ENCODE data around the gene STT3B.

STT3B gene

GRCh38 chr3:31516757-31517156, 16.0 kb upstream of the STT3B start:
- DNase-seq (ENCODE audit: low read depth, low spot score) = no peak

DNA sequence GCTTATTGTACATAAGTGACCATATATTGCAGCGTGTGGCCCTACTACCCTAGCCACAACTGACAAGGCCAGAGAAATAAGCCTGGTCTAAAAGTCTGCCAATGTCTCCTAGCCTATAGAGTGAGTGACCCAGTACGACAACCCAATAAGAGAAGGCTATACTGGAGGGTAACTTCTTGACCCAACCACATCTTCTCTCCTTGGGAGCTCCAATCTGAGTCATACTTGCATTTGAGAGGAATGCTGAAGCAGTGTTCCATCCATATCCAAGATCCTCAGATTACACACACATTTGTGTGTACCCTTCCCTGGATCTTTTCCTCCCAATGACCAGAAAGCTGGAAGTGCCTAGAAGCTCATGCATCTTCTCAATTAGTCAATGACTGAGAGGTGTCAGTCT, 11.3 kb upstream of the STT3B start:
- DNase-seq (ENCODE audit: low read depth, low spot score) = no peak

DNA sequence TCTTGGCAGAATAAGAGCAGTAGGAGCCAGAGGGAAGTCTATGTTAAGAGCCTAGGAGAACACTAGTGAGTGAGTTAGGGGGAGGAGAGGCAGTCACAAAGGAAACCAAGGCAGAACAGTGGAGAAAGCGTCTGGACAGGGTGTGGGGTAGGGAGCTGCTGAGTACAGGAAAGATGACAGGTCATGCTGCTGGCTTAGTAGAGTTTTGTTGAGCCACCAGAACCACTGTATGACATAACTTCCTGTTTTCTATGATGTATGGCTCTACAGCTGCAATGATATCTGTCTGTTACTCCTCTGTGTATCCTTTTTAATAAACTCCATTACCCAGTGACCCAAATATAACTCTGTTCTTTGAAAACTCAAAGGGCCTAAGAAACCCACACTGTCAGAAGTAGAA, 10.6 kb upstream of the STT3B start:
- no peak for DNase-seq (ENCODE audit: low read depth, low spot score)

- DNase-seq (ENCODE audit: low read depth, low spot score) = no peak
Observed at GRCh38 chr3:31523543-31523942, 9.2 kb upstream of the STT3B start.

GRCh38 chr3:31525532-31525931, 7.2 kb upstream of the STT3B start:
- no peak for DNase-seq (ENCODE audit: low read depth, low spot score)

DNA sequence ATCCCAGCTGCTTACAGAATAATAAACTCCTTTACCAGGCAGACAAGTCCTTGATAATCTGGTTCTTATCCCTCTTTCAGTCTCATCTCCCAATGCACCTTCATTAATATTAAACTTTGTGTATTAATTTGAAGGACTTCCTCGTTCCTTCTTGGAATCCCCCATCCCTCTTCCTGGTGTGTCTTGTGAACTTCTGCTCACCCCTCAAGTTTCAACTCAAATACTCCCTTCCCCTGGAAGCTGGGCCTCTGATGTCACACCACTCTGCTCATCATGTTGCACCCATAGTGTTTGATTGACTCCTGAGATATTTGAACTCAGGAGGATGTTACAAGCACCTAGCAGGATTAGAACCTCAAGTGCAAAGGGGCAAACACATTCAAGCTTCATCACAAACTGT, 3.3 kb upstream of the STT3B start:
- no peak for DNase-seq (ENCODE audit: low read depth, low spot score)

DNA sequence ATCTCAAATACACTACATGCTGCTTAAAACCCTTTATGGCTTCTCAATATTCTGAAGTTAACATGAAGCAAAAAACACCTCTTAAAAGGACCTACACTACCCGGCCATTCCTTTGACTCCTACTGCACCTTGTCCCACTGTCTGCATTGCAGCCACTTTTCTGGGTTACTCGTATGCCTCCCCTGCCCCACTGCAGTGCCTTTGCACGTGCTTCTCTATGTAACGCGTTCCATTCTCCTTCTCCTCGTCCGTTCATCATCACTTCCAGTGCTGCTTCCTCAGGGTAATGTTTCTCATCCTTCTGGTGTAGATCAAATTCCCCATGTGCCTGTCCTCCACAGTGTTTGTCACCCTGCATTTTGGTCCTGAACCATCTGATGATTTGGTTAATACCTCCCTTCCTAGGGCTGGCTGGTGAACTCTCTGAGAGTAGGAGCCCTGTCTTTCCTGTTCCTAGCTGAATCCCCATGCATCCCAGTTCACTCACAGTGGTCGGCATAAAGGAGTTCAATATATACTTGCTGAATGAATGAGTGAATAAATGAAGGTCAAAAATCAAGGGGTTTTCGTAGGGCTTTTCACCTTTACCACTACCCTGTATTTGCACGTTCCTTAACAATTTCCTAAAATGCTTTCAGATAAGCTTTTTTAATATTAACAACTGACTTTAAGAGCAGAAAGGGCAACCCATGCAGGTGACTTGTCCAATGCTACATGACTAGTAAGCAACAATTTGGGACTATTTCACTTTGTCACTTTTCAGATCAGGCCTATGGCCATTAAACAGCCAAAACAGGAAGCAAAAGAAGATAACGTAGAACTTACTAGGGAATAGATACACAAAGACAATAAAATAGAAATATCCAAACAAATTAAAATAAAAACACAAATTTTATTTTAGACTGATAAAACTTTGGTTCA, 2.4 kb upstream of the STT3B start:
- no peak for DNase-seq (ENCODE audit: low read depth, low spot score)

DNA sequence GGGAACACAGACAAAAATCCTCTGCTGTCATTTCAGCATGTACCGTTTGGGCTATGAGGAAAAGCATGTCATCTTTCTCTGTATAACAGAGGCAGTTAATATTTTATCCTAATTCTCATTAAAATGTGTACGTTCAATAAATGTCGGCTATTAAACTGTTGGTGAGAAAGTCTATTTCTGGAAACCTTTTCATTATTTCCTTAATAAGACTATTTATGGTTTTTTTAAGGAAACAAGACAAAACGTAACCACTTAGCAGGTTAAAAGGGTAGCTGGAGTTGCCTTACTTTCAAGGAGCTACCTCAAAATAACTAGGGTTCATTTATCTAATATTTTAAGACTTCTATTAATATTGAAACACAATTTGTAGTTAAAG, 1.8 kb upstream of the STT3B start:
- DNase-seq (ENCODE audit: low read depth, low spot score) = no peak

- DNase-seq (ENCODE audit: low read depth, low spot score) = no peak
Observed at GRCh38 chr3:31531452-31531991, 1.2 kb upstream of the STT3B start.

DNA sequence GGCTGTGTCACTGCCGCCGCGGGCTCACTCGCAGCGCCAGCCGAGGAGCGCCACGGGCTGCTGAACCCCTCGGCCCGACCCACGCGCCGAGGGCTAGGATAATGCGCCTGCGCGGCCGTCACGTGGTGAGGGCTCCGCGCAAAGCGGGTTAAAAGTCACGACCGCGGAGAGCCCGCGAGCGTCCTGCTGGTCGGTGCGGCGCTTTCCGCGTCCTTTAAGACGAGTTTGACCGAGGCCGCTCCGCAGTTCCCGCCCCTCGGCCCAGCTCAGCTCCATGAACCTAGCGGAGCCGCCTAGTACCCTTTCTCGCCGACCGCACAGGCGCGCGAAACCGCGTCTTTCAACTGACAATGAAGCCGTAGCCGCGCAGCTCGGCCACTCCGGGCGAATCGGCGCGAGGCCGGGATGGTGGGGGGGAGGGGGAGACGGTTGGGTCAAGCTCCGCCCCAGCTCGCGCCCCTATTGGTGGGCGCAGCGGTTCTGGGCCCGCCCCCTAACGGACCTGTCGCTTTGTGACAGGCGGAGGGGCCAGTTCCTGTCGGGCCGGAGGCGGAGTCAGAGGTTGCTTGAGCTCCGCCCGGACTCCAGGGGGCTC, 636 bp upstream of the STT3B start:
- peak; percentile 97 for DNase-seq (ENCODE audit: low read depth, low spot score)

- peak; percentile 22 for DNase-seq (ENCODE audit: low read depth, low spot score)
Observed at GRCh38 chr3:31533169-31534064, 692 bp downstream of the STT3B start.

DNA sequence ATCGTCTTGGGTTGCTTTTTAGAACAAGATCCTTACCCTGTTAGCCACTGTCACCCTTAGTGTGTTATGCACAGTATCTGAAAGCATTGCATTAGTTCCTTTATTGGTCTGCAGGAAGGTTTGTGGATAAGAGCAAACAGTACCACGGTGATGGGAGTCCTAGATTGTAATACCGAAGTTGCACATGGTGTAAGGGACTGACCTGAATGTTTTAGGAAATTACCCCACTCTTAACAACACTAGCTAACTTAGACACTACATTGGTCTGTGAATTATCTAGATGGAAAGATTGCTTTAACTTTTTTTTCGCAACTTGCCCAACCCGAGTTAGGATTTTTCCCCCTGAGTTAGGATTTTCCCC, 1.3 kb downstream of the STT3B start:
- DNase-seq (ENCODE audit: low read depth, low spot score) = no peak

DNA sequence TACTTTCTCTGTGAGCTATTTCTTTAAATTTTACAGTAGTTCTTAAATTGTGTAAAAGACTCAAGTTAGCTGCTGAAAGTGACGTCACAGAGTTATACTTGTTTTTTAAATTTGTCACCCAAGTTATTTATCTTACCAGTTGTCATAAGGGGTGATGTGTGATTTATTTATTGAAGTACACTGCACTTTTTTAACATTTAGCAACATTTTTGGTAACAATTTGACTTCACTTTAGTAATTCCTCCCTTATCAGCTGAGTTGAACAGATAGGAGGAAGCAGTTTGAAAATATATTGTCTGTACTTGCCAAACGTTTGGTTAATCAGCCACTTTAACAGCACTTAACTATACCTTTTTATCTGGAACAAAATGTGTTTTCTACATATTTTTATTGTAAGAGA, 3.8 kb downstream of the STT3B start:
- no peak for DNase-seq (ENCODE audit: low read depth, low spot score)

DNA sequence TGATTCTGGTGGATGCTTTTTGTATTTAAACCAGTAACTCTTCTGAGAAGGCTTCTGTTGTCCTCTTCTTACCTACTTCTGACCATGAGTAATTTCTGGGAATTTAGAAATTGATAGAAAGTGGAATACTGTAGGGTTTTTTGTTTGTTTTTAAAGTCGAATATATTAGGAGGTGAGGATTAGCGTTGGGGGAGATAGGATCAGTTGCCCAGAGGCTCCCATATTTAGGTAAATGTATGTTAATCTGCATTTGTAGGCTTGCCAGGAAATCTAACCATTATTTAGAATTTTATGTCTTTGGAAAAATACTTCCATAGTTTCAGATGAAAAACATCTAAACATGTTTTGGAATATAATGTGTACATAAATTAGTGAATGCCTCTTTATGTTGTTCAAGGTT, 6.1 kb downstream of the STT3B start:
- DNase-seq (ENCODE audit: low read depth, low spot score) = no peak

- no peak for DNase-seq (ENCODE audit: low read depth, low spot score)
Observed at GRCh38 chr3:31539275-31539674, 6.5 kb downstream of the STT3B start.

DNA sequence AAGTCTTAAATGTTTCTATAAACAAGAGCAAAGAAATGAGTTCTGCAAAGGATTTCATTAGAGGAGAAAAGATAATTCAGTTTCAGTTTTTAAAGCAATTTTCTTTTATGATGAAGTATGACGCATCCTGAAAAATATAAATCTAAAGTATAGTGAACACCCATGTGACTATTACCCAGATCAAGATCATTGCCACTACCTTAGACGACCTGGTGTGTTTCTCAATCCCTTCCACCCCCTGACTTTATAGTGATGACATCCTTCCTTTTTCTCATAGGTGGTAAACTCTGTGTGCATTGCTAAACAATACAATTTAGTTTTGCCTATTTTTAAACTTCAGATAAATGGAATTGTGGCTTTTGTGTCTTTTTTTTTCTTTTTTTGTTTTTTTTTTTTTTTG, 8.4 kb downstream of the STT3B start:
- no peak for DNase-seq (ENCODE audit: low read depth, low spot score)

- no peak for DNase-seq (ENCODE audit: low read depth, low spot score)
Observed at GRCh38 chr3:31542246-31542645, 9.5 kb downstream of the STT3B start.

- DNase-seq (ENCODE audit: low read depth, low spot score) = no peak
Observed at GRCh38 chr3:31543375-31543774, 10.7 kb downstream of the STT3B start.

DNA sequence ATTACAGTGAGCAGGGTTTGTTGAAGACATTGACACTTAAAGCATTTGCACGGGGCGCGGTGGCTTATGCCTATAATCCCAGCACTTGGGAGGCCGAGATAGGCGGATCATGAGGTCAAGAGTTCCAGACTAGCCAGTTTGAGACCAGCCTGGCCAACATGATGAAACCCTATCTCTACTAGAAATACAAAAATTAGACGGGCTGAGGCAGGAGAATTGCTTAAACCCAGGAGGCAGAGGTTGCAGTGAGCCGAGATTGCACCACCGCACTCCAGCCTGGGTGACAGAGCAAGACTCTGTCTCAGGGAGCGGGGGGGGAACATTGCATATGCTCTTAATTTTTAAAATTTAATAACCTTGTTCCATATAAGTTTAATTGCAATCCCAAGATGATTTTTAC, 11.9 kb downstream of the STT3B start:
- DNase-seq (ENCODE audit: low read depth, low spot score) = no peak

DNA sequence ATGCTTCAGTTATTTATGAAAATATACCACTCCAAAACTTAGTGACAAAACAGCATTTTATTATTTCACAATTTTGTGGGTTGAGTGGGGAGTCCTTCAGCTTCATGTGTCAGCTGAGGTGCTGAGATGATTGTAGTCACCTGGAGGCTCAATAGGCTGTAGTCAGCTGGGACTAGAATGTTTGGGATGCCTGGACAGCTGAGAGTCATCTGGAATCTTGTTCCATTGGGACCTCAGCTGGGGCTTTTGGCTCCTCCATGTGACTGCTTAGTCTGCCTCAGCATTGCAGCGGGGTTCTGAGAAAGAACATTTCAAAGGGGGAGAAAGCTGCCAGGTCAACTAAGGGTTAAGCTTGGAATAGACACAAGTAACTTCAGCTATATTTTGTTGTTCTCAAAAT, 13.4 kb downstream of the STT3B start:
- DNase-seq (ENCODE audit: low read depth, low spot score) = no peak

DNA sequence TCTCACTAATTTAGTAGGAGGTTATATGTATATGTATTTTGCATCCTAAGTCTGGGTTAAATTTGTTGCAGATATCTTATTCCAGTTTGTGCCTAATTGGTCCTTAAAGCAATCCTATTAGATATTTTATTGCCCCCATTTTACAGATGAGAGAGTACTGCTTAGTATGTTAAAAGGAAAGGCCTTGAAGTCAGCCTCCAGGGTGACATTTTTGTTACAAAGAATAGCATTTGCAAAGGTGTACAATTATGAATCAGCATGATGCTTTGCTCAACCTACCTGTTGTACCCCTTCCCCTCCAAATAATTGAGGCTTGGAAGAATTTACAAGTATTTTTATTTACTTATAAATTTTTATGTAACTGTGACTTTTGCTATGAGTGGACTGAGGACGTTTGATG, 14.0 kb downstream of the STT3B start:
- no peak for DNase-seq (ENCODE audit: low read depth, low spot score)
